WI38 (cell line): ENCODE results near the gene ACTL8.

Experiments
- H3K4me3 ChIP-seq: 2 replicates; pipeline ENCODE4 v1.5.1; 2011; ENCODE audit warnings: low read depth, mild to moderate bottlenecking, control low read depth, low read length
- CTCF ChIP-seq: IDR thresholded peaks from 2 replicates; pipeline ENCODE4 v1.5.1; 2012; ENCODE audit warnings: low read depth, mild to moderate bottlenecking, control low read depth, low read length

Gene ACTL8

DNA sequence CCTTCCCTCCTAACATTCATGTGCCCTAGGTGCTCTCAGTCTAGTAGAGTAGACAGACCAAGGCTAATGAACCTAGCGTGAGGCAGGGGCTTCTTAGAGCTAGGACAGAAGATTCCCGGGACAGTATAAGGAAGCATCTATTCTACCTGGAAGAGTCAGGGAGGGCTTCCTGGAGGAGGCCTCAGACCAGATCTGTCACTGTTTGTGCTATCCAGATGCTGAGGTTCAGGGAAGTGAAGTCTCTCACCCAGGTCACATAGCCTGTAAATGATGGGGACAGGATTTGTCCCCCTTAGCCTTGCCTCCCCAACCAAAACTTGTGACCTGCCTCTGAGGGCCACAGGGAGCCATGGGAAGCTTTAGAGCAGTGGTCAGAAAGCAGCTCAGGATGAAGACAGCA is 20.7 kb downstream of the ACTL8 start:
- TF ChIP-seq CTCF, result no peak
- no peak overlapping the region for H3K4me3 ChIP-seq

DNA sequence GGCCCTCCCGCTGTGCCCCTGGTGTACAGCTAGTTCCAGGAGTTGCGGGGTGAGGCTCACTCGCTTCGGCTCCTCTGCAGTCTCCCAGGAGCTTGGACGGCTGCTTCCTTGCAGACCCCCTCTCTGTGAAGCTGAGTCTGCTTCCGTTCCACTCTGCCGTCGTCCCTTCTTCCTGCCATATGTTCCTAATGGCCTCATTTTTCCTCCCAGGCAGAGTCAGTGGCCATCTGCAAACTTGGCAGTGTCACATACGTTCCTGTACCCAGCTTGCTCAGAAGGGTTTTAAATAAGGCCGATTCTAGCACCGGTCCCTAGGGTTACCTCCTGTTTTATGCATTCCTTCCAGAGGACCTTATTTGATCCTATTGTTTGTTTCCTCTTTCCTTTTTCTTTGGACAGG is 21.3 kb downstream of the ACTL8 start:
- TF ChIP-seq CTCF, result no peak
- no peak overlapping the region for H3K4me3 ChIP-seq

GRCh38 chr1:17777330-17777729 is 22.2 kb downstream of the ACTL8 start:
- TF ChIP-seq CTCF, result no peak
- no peak overlapping the region for H3K4me3 ChIP-seq

DNA sequence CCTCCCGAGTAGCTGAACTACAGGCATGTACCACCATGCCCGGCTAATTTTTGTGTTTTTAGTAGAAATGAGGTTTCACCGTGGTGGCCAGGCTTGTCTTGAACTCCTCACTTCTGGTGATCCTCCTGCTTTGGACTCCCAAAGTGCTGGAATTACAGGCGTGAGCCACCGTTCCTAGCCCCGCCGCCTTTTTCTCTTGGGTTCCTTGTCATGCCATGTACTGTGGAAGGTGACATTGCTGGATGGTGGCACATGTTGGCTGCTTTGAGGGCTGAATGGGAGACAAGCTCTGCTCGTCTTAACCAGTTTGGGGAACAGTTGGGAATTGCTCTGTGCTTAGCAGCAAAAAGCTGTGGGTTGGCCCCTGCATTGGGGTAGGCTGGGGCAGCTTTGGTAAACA is 22.7 kb downstream of the ACTL8 start:
- TF ChIP-seq CTCF, result no peak
- H3K4me3 ChIP-seq, result no peak overlapping the region

- no peak for TF ChIP-seq CTCF
- H3K4me3 ChIP-seq, result no peak overlapping the region
Observed at GRCh38 chr1:17780916-17781315, 25.8 kb downstream of the ACTL8 start.

GRCh38 chr1:17789926-17790325 is 34.8 kb downstream of the ACTL8 start:
- TF ChIP-seq CTCF, result no peak
- no peak overlapping the region for H3K4me3 ChIP-seq

- no peak overlapping the region for H3K4me3 ChIP-seq
- no peak for TF ChIP-seq CTCF
Observed at GRCh38 chr1:17790383-17791054, 35.4 kb downstream of the ACTL8 start.
